HL-60/S4 treated with retinoic acid at 250 ng/mL for 4 days and 3 days (cell line): ENCODE data around the gene NDUFB1.

ENCODE experiments used
- in situ Hi-C: fragments of 300-500 bp; cut with MboI; formaldehyde crosslinking; loops from 2 replicates; pipeline ENCODE4 v1.7.0; 2022; ENCODE audit warnings: low sequenced_read_pairs

The NDUFB1 gene

DNA sequence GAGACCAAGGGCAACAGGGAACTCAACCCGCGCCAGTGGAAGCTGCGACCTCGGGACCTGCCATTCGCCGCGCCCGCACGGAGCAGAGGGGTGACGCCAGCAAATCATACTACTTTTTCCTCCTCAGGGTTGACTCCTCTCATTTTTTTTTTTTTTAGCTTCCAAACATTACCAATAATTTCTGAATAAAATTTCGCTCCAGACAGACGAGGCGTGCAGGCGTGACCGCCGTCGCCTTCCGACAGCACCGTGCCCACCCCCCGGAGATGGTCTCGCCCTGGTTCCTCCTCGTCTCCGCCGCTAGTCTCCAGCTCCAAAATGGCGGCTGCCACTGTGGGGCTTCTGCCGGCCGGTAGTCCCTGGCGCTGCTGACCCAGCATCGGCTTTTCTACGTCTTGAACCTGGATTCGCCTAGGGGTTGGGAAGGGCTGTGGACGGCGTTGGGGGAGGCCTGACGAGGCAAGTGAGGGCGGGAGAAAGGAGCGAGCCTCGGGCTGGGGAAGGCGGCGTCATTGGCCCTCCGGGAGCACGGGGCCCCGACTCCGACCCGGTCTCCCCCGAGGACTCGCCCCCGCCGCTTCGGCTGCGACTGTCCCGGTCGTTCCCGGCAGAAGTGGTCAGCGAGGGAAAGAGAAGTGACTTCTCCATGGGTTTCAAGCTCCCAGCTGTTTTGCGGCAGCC lies at the start of gene NDUFB1, which contains the start of gene CPSF2:
Gene NDUFB1 (minus strand): TSS at position 37 of the 681 bp plus-strand sequence. CDS start 4,069 bp downstream, outside the sequence.
Gene CPSF2 (plus strand): TSS at position 300 of the 681 bp plus-strand sequence. CDS start 9,016 bp downstream, outside the sequence.
- in situ Hi-C loops = no loop called here

DNA sequence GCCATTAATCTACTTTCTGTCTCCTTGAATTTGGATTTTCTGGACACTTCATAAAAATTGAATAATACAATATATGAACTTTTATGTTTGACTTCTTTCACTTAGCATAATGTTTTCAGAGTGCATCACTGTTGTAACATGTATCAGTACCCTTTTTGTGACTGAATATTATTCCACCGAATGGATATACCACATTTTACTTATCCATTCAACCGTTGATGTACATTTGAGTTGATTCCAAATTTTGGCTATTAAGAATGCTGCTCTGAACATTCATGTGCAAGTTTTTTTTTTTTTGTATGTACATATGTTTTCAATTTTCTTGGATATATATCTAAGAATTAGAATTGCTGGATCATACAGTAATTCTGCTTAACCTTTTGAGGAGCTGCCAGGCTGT lies 43.5 kb upstream of the NDUFB1 start:
- in situ Hi-C loops = no loop called here

DNA sequence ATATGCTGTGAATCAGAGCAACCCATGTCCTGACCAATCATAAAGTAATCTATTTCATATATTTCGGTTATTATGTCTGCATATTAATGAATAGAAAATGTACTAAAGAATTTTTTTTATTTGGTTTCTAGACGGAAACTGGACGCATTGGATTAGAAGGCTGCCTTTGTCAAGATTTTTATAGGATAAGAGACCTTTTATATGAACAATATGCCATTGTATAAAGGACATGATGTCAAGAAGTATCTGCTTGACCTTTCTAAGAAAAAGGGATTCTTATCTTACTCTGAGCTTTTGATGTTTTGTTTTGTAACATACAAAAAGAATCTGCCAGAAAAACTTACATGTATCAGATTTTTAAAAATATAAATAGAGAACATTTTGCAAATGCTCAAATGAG lies 40.0 kb upstream of the NDUFB1 start:
- in situ Hi-C loops = no loop called here

DNA sequence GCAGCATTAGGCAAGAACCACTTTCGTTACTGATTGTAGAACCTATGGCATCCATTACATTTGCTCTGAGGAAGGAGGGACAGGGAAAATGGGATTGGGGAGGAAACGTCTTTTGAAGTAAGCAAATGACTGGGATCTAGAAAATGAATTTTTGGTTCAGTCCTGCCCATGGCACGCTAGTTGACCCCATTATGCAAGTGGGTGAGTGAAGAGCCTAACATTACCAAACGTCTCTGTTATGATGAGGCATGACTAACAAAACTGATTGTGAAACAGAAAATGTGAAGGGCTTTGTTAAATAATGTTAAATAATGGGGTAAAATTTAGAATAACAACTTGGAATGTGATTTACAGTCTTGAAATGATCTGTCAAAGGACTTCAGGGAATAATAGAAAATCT lies 39.1 kb upstream of the NDUFB1 start:
- in situ Hi-C loops = no loop called here

- in situ Hi-C loops = no loop called here
These were observed 32.9 kb upstream of the NDUFB1 start for GRCh38 chr14:92154283-92154942.

GRCh38 chr14:92153581-92153980 lies 32.1 kb upstream of the NDUFB1 start:
- in situ Hi-C loops = no loop called here

- in situ Hi-C loops = loop anchor here (25.0 kb wide), 1 partner anchor 543 kb away; no protein-coding TSS in a partner anchor
These were observed 23.2 kb upstream of the NDUFB1 start for GRCh38 chr14:92144708-92145107.

GRCh38 chr14:92143962-92144361 lies 22.5 kb upstream of the NDUFB1 start:
- in situ Hi-C loops = loop anchor here (25.0 kb wide), 1 partner anchor 543 kb away; no protein-coding TSS in a partner anchor

GRCh38 chr14:92143309-92143708 lies 21.8 kb upstream of the NDUFB1 start:
- in situ Hi-C loops = loop anchor here (25.0 kb wide), 1 partner anchor 544 kb away; no protein-coding TSS in a partner anchor

DNA sequence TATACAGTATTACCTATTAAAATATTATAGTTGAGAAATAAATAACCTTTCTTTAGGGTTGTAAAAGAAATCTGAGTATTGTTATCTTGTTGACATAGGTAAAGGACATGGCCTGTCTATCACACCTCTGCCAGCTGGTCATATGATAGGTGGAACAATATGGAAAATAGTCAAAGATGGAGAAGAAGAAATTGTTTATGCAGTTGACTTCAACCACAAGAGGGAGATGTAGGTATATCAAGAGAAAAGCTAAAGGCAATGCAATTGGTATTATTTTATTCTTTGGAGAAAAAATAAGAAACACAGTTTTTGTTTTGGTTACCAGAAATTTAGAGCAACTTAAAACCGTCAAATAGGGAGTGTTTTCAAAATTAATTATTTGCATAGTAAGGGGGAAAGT lies 13.8 kb upstream of the NDUFB1 start:
- in situ Hi-C loops = loop anchor here (25.0 kb wide), 1 partner anchor 552 kb away; no protein-coding TSS in a partner anchor

GRCh38 chr14:92134456-92134855 lies 12.9 kb upstream of the NDUFB1 start:
- in situ Hi-C loops = loop anchor here (25.0 kb wide), 1 partner anchor 553 kb away; no protein-coding TSS in a partner anchor

- in situ Hi-C loops = no loop called here
These were observed 1.3 kb upstream of the NDUFB1 start for GRCh38 chr14:92122761-92123160.

GRCh38 chr14:92122351-92122677 lies 808 bp upstream of the NDUFB1 start:
- in situ Hi-C loops = no loop called here

DNA sequence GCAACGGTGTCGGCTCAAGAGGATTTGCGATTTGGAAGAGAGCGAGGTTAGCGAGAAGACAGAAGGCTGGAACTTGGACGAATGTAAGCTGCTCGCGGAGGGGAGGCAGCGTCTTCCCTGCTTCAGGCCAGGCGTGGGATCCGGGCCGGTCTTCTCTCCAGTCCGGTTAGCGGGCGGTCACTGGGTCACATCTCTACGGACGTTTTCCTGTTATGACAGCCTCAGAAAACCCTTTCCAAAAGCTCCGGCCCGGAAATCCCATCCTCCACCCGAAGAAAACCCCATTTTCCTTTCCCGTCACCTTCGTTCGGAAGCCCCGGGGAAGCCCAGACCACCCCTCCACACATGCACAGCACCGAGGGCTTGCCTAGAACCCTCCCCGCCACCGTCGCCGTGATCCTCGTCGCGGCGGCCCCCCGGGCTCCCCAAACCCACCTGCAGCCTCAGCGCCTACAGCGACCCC lies 268 bp downstream of the NDUFB1 start:
- in situ Hi-C loops = no loop called here

GRCh38 chr14:92109490-92109889 lies 12.0 kb downstream of the NDUFB1 start:
- in situ Hi-C loops = no loop called here

GRCh38 chr14:92108345-92109254 lies 12.9 kb downstream of the NDUFB1 start:
- in situ Hi-C loops = no loop called here

- in situ Hi-C loops = no loop called here
These were observed 15.2 kb downstream of the NDUFB1 start, which contains the start of gene ATXN3 for GRCh38 chr14:92106143-92106926. ATXN3 (minus strand) TSS chr14:92106582; CDS start chr14:92106552, 30 bp downstream.

DNA sequence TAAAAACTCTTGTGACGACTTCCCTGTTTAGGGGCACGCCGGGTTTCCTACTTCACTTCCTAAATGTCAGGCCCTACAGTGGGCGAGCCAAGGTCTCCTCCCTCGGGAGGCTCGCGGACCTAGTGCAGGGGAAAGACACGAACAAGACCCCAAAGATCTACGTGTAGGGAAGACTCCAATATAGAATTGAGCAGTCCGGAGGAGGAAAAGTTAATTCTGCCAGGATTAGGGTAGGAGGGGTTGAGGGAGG lies 15.7 kb downstream of the NDUFB1 start:
- in situ Hi-C loops = no loop called here

DNA sequence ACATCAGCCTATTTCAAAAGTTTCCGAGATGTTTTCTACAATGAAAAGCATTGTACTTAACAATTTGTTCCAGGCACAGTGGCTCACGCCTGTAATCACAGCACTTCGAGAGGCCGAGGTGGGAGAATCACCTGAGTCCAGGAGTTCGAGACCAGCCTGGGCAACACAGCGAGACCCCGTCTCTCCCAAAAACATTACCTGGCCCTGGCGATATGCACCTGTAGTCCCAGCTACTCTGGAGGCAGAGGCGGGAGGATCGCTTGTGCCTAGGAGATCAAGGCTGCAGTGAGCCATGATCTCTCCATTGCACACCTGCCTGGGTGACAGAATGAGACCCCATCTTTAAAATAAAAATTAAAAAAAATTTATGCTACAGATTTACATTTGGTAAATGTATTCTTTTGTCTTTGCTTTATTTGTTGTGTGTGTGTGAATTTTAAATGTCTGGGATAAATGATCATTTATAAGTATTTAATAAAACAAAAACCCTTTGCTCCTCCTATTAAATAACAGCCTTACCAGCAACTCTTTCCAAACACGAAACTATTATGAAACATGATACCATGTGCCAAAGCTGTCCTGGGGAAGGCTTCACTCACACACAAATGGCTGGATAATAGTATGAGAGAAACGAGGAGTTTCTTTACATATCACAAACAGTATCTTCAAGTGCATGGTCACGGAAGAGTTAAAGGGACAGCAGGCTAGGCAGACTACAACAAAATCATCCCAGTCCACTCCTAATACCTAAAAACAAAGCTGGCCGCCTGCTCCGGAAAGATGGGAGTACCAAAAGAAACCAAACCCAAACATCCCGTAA lies 16.2 kb downstream of the NDUFB1 start:
- in situ Hi-C loops = no loop called here
